Ramos (cell line): ENCODE results near the gene TSPOAP1.

Source experiments
- in situ Hi-C: fragments of 300-500 bp; cut with MboI; formaldehyde crosslinking; loops from one replicate; pipeline ENCODE4 v1.14.3; 2022; ENCODE audit warnings: low sequenced_read_pairs; ENCODE audit not compliant: unreplicated experiment

Gene TSPOAP1

DNA sequence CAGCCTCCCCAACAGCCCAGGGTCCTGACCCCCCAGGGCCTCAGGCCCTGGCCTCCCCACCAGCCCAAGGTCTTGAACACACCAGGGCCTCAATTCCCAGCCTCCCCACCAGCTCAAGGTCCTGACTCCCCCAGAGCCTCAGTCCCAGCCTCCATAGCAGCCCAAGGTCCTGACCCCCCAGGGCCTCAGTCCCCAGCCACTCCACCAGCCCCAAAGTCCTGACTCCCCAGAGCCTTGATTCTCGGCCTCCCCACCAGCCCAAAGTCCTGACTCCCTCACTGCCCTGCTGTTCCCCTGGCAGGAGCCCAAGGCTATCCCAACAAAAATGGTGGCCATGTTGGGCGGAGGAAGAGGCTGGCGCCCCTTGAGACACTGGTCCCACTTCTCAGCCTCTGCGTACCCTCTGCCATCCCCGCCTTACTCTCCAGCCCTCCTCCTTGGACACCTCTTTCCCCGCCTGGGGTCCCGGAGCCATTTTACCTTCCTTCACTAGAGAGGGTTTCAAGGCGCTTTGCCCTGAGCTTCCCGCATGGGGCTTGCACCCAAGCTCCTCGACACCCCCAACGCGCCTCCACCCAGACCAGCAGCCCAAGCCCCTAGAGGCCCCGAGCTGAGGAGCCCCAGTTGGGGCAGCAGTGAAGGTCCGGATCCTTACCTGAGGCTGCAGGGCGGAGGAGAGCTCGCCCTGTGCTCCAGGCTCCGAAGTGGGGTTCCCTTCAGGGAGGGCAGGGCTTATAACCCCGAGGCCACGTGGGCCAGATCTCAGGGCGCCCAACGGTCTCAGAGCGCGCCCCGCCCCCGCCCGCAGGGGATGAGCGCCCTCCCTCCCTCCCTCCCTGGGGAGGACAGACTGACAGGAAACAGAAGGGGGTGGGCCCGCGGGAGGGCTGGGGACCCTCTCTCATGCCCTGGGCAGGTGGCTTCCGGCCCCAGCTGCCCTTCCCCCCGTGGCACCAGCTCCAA lies 3.5 kb upstream of the TSPOAP1 start:
- in situ Hi-C loops, result loop anchor here (10.0 kb wide), 1 partner anchor 777 kb away; no protein-coding TSS in a partner anchor

DNA sequence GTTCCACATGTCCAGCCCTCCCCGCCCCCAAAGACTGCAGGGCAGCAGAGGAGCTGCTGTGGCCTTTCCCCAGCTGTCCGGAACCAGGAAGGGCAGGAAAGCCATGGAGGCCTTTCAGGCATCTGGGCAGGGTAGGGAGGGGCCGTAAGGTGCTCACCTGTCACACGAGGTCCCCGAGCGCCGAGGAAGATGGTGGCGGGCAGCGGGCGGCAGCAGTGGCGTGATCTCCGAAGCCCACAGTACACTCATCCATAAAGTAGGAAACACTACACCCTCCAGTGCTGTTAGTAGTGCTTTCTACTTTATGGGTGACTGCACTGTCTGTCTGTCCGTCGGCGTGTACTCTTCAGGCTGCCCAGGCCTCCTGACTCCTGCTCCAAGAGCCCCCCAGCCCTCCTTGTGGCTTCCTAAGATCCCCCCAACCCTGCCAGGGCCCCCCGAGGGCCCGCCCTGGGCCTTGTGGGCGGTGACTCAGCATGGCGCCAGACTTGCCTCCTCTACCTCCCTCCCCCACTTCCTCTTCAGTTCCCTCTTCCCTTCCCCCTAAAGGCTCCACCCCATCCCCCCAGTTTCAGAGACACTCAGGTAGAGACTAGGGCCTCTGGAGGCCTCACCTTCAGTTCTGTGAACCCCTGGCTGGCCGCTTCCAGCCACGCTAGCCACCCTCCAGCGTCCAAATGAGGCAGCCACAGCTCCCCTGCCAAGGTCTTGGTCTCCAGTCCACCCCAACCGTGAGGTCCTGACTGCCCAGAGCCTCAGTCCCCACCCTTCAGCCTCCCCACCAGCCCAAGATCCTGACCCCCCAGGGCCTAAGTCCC lies 2.6 kb upstream of the TSPOAP1 start:
- in situ Hi-C loops, result loop anchor here (10.0 kb wide), 1 partner anchor 776 kb away; no protein-coding TSS in a partner anchor

DNA sequence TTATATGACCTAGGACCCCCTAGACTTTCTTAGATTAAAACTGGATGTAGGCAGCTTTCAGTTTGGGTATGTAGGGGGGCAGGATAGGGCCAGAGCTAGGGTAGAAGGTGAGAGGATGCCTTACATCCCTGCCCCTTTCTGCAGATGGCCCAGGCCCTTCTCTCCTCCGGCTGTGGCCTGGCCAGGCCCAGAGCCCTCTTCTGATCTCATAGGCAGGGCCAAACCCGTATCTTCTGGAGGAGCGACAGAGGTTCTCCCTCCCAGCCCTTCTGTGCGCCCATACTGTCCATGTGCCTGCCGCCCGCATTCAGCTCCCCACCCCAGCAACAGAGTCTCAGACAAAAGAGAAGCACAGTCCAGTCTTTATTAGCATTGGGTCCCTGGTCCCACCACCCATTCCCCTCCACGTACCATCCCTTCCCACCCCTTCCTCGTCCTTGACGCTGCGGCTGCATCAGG lies 2.0 kb upstream of the TSPOAP1 start:
- in situ Hi-C loops, result loop anchor here (10.0 kb wide), 1 partner anchor 776 kb away; no protein-coding TSS in a partner anchor

DNA sequence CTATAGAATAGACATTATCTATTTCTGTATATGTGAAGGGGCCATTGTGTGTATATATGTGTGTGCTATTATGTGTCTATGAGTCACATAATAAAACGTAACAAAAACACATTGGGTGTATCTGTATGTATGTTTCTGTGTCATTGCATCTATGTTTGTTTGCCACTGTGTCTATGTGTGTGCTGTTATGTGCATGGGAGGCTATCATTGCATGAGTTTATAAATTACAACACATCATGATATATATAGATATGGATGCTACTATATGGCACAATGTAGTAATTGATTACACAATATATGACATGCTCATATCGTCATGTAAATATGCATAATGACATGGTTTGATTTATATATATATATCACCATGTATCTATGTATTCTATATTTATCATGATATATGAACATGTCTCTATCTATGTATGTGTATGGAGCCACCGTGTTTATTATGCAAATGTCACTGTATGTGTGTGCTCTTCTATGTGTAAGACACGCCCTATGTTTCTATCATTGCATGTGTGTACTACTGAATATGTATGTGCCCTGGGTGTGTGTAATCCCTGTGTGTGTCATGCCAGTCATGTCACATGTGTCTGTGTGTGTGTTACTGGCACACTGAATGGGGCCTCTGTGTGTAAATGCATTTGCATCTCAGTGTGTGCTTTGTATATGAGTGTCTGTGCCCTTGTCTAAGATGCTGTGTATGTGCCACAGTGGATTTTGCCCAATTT lies 1.4 kb upstream of the TSPOAP1 start:
- in situ Hi-C loops, result loop anchor here (10.0 kb wide), 1 partner anchor 775 kb away; no protein-coding TSS in a partner anchor

DNA sequence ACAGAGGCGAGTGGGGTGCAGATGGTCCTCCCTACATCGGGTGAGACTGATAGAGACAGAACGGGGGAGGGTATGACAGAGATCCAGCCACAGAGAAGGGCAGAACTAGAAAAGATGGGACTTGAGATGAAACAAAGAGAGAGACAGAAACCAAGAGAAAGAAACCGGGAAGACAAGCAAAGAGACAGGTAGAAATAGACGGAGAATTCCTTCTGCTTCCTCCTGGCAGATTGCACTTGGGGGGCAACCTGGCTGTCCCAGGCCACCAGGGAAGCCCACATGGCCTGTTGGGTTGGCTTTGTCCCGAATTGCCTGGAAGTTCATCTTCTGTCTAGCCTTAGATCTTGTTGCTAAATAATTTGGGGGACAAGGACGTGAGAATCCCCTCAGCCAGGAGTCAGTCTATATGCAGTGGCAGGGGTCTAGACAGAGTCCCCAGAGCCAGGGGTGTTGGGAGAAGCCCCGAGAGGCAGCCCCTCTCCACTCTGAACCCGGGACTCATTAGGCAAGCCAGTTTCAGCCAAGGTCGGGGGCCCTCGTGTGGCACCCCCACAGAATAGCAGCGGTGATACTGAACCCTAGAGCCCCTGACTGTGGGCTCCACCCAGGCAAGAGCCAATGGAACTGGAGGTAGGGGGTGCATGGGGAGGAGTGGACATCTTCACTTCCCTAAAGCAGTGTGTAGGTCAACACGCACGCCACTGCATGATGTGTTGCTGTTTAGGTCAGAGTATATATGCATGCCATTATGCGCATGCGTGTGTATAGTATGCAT lies 627 bp upstream of the TSPOAP1 start:
- in situ Hi-C loops, result no loop called here

DNA sequence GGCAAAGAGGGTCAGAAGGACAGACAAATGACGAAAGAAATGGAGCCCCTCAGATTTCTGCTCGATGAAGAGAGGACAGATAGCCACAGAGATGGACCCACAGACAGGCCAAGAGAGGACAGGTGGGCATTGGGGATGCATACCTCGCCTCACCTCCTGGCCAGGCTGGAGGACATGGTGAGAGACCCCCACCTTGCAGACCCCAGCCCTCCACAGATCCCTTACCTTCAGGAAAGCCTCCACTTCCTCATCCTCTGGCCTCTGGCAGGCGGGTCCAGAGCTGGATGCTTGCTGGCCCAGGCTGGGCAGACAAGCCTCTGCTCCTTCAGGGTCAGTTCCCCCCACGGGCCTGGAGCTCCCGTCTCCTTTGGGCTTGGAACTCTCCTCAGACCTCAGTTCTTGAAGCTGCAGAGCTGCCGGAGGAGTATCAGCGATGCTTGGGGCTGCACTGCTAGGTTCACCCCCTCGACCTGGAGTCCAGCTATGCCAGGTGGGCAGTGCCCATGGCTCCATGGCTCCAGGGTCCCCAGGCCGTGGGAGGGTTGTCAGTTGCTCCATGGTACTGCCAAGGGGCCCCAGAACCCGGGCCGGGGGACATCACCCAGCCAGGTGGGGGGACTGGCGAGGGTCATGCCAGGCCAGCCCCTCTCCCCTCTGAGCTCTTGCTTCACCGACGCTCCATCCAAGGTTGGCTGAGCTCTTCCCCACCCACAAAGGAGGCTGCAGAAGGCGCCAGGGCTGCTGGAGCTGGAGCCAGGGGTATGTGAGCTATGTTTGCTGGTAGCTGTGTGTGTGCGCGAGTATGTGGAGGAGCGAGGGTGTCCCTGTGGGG lies 1.0 kb downstream of the TSPOAP1 start:
- in situ Hi-C loops, result no loop called here

DNA sequence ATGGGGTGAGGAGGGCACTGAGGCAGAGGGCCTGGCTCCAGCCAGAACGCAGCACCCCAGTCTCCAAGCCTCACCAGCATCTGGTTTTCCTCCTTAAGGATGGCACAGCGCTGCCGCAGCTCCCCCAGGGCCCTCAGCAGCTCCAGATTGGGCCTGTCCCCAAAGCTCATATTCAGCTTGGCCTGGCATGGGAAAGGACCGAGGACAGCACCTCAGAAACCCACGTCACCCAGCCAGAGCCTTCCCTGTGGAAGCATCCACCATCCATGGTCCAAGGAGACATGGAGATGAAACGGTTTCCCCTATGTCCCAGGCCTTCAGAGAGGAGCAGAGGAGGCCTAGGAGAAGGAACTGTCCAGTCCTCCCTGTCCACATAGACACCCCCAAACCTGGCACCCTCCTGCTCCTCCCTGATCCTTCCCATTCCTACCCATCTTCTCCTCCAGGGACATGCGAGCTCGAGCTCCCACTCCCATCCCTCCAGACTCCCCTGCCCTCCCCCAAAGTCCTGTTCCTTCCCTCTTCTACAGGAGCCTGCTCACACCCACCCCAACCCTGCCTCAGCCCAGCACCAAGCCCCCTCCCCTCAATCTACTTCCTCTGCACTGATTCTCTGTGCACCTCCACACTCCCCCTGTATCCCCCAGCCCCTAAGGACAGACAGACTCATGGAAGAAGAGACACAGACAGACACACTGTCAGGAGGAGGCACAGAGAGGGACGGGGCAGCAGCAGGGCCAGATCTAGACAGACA lies 1.8 kb downstream of the TSPOAP1 start:
- in situ Hi-C loops, result no loop called here

DNA sequence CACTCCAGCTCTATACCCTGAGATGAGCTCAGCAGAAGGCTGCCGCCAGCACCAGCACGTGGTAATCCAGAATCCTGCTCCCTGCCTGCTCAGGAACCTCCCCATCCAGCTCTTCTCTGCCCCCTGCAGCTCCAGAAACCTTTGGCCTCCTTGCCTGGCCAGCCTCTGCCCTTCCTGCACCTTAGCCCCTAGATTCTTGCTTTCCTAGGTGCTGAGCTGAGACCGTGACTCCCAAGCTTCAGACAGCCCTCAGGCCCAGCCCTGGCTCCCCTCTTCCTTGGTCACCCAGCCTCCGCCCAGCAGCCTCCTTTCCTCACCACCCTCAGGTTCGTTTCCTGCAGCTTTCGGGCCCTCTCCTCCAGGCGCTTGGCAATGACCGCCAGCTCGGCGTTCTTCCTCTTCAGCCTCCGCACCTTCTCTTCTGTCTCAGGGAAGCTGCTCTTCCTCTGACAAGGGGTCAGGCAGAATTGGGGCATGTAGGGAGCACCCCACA lies 2.6 kb downstream of the TSPOAP1 start:
- in situ Hi-C loops, result no loop called here

DNA sequence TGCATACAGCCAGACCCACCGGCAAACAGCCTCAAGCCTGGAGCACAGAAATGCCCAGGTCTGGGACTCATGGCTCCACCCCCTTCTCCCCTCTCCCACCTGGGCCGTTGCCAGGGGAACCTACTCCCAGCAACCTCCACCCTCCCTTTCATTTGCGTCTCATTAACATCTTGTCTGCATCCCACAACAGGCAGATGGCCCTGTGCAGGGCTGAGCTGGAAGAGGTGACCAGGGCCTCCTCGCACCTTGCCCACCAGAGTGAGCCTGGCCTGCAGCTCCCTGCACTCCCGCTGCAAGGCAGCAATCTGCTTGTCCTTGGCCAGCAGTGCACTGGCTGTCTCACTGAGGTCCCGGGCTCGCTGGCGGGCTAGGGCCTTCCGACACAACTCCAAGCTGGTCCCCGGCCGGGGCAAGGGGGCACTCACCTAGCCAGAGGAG lies 3.3 kb downstream of the TSPOAP1 start:
- in situ Hi-C loops, result no loop called here

DNA sequence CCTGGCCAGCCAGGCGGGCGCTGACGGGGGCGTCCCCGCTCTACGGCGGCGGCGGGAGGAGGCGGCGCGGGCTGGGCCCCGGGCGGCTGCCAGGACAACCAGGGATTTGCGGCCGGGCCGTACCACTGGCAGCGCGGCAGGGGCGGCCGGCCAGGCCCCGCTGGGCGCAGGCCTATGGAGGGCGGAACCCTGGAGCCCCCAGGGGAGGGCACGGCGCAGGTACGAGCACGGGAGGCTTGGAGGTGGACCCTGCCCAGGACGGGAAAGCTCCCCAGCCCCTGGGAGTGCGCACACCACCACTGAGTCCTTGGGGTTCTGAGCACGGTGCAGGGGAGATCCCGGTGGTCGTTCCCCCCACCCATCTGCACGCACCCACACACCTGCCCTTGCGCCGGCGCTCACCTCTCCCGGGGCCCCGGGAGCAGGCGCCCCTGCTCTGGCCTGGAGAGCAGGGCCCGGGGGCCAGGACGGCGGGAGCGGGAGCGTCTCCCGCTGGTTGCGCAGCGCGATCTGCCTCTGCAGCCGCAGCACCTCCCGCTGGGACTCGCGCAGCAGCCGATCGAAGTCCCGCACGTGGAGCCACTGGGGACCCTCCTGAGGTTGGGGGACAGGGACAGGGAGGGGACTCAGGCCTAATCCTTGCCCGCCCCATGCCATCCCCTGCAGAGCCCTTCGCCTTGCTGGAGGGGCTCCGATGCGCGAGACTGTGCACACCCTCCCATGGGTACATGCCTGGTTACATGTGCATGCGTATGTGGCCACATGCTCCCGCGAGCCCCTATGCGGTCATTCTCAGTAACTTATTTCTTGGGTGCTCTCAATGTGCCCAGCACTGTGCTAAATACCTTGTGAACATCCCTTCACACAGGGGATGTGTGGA lies 3.9 kb downstream of the TSPOAP1 start:
- in situ Hi-C loops, result no loop called here

DNA sequence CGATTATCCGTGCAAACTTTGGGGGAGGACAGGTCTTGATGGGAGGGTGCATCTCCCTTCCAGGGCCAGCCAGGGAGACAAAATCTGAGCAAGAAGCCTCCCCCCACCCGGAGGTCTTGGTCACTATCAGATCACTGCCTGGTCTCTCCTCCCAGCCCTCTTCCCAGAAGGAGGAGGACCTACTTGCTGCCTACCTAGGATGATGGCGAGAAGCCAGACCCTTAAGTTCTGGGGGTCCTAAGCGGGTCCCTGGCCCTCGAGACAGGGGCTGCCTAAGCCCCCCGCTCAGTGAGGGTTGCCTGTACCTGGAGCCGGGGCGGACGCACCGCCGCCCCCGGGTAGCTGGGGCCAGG lies 4.6 kb downstream of the TSPOAP1 start:
- in situ Hi-C loops, result no loop called here

DNA sequence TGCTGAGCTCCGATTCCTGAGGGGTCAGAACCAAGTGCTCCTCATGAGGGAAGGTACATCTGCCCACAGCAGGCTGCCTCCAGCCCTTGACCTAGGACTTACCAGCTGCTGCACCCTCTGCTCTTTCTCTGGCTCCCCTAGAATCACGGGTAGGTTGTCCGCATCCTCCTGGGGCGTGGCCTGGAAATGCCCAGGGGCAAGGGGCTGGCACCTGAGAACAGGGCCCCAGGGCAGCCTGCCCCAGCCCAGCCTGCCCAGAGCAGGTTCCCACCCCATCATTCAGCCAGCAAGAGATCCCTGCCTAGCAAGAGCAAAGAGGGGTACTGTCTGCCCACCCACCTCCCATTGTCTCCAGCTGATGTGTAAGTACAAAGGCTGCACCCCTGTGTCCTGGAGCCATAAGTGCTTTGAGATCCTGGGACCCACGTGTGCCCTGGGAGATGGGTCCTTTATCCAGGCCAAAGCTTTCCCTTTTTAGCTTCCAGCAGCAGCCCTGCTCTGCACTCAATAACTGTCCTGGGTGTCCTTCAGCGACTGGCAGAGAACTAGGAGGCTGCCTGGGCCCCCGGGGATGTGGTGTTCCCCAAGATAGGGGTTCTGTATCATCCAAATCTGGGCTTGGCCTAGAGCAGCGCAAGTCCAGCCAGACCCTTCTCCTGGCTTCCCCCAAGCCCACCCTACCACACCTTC lies 5.1 kb downstream of the TSPOAP1 start:
- in situ Hi-C loops, result no loop called here

DNA sequence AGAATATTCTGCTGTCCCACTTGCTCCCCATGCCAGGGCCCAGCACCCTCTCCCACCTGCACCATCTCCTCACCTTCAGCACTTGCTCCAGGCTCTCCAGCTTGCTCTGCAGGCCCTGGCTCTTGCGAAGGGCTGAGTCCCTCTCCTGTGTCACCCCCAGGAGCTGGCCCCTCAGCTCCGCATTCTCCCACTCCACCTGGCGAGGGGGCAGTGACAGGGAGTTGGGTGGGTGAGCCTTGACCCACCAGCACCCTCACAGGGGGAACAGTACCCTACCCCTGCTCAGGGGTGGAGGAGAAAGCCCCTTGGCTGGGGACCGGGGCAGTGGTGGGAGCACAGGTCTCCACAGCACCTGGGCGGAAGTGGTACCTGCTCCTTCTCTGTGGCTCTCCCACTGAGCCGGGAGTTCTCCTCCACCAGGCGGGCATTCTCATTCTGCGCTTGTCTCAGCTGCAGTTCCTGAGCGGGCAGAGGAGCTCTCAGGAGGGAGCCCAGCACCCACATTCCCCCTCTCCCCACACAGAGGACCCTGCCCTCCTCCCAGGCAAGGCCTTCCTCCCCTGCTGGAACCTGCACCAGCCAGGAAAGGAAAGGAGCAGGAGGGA lies 5.9 kb downstream of the TSPOAP1 start:
- in situ Hi-C loops, result no loop called here

DNA sequence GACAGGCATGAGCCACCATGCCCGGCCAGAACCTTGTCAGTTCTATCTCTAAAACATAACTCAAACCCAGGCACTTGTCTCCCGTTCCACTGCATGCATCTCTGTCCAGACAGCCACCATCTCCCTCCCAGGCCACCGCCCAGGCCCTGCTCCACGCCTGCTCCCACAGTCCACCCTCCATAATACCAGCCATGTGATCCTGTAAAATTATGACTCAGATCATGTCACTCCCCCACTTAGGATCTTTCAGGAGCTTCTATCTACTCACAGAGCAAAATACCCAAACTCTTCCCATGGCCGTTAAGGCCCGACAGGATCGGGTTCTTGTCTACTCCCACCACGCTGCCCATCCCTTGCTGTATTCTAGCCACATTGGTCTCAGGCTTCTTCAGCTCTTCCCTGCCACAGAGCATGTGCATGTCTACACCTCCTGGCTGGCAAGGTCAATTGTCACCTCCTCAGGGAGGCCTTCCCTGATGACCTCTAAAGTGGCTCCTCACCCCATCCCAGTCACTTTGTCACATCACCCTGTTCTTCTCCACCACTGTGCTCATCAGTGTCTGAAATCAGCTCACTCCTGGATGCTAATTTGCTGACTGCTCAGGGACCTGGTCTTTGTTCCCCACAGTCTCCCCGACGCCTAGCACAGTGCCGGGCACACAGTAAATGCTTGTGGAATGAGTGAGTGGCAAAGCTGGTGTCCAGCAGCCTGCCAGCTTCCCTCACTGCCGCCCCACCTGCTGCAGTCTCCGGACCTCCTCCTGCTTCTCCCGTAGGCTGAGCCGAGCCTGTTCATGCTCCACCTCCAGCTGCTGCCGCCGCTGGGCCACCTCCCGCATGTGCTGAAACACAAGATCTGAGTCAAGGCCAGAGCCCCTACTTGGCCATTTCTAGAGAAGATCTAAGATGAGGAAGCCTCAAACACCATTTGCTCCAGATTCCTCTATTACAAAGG lies 6.7 kb downstream of the TSPOAP1 start:
- in situ Hi-C loops, result no loop called here
